HS-27A (cell line): Measurements from ENCODE around the gene EVPL.
"Not testable (repeated sequence)": the region's sequence is repeated elsewhere in the genome, so short reads cannot be mapped to it uniquely, and the experiment has no call there.

Experiments used
- DNase-seq: peaks from one replicate; pipeline ENCODE4 v3.0.0-alpha.2; 2012; ENCODE audit warnings: low read depth, missing footprints

The EVPL gene

GRCh38 chr17:75996665-75997590 lies 30.2 kb downstream of the EVPL start:
- DNase-seq, result no peak

- DNase-seq, result no peak
These were observed 31.7 kb downstream of the EVPL start for GRCh38 chr17:75995385-75995925.

GRCh38 chr17:75994802-75995370 lies 32.2 kb downstream of the EVPL start:
- no peak for DNase-seq

GRCh38 chr17:75991396-75991795 lies 35.7 kb downstream of the EVPL start:
- no peak for DNase-seq

GRCh38 chr17:75987041-75987440 lies 40.1 kb downstream of the EVPL start:
- DNase-seq, result no peak

- no peak for DNase-seq
These were observed 41.1 kb downstream of the EVPL start for GRCh38 chr17:75985986-75986385.

- no peak for DNase-seq
These were observed 43.5 kb downstream of the EVPL start for GRCh38 chr17:75983501-75984181.

GRCh38 chr17:75981019-75981615 lies 46.0 kb downstream of the EVPL start:
- DNase-seq, result no peak

- DNase-seq, result no peak
These were observed 46.7 kb downstream of the EVPL start for GRCh38 chr17:75980188-75981018.

GRCh38 chr17:75979705-75980187 lies 47.4 kb downstream of the EVPL start:
- no peak for DNase-seq

GRCh38 chr17:75978938-75979704 lies 48.0 kb downstream of the EVPL start, which contains the start of the genes ACOX1 and TEN1:
ACOX1 (minus strand) TSS chr17:75979166; CDS start chr17:75979073, 93 bp downstream.
TEN1 (plus strand) TSS chr17:75979240; CDS start chr17:75986193, 6,953 bp downstream.
- DNase-seq, result peak; percentile 78

GRCh38 chr17:75976175-75976848 lies 50.8 kb downstream of the EVPL start:
- no peak for DNase-seq

GRCh38 chr17:75975757-75976174 lies 51.3 kb downstream of the EVPL start:
- DNase-seq, result no peak

- not testable (repeated sequence) for DNase-seq
These were observed 51.9 kb downstream of the EVPL start for GRCh38 chr17:75975187-75975586.

GRCh38 chr17:75970626-75971025 lies 56.5 kb downstream of the EVPL start:
- no peak for DNase-seq

- no peak for DNase-seq
These were observed 57.0 kb downstream of the EVPL start for GRCh38 chr17:75970011-75970523.

- not testable (repeated sequence) for DNase-seq
These were observed 58.1 kb downstream of the EVPL start for GRCh38 chr17:75969044-75969443.

- no peak for DNase-seq
These were observed 61.6 kb downstream of the EVPL start for GRCh38 chr17:75965468-75965867.

- DNase-seq, result no peak
These were observed 67.1 kb downstream of the EVPL start for GRCh38 chr17:75959839-75960511.
